Measurements from ENCODE around the gene SNED1.

SNED1 gene

GRCh38 chr2:241065355-241065803, 67.0 kb downstream of the SNED1 start:
- no peak for ATAC-seq (ENCODE audit: insufficient read depth, low read depth)

GRCh38 chr2:241066171-241066892, 67.9 kb downstream of the SNED1 start:
- H4K20me1 ChIP-seq (ENCODE audit: insufficient read depth, low read length), result peaks cover 5% of the 10 kb centered on the region
- H3K9me3 ChIP-seq (ENCODE audit: insufficient read depth, low read length, severe bottlenecking), result no peaks in the 10 kb centered on the region
- ATAC-seq (ENCODE audit: insufficient read depth, low read depth), result no peak
- H3K9ac ChIP-seq (ENCODE audit: low read depth, low read length), result no peak overlapping the region
- no peak overlapping the region for H3K27ac ChIP-seq (ENCODE audit: low read length)
- H3K4me3 ChIP-seq (ENCODE audit: low read depth in 1 of 2, low read length in 2 of 2), result no peak overlapping the region
- DNase-seq, result no peak
- H3K36me3 ChIP-seq (ENCODE audit: insufficient read depth, low read length), result no peaks in the 10 kb centered on the region
- H3K4me2 ChIP-seq (ENCODE audit: insufficient read depth, low read length), result no peak overlapping the region
- TF ChIP-seq CTCF (IDR thresholded peaks at IDR 0.05; ENCODE audit: borderline replicate concordance, extremely low read depth, low read length, poor library complexity, severe bottlenecking), result no peak
- TF ChIP-seq EZH2 (IDR thresholded peaks at IDR 0.05; ENCODE audit: borderline replicate concordance, low read depth, low read length, severe bottlenecking), result no peak
- H3K27me3 ChIP-seq (ENCODE audit: insufficient read depth, low read length, poor library complexity), result no peaks in the 10 kb centered on the region
- H2AFZ ChIP-seq (ENCODE audit: low read depth, low read length), result no peak overlapping the region
- H3K4me1 ChIP-seq (ENCODE audit: insufficient read depth, low read length), result no peaks in the 10 kb centered on the region
- no peaks in the 10 kb centered on the region for H3K79me2 ChIP-seq (ENCODE audit: insufficient read depth, low read length)

More at GRCh38 chr2:241065355-241065803, 67.0 kb downstream of the SNED1 start:
- Histone ChIP-seq H3K79me2 (ENCODE audit: insufficient read depth, low read length) (no peaks in the 10 kb centered on the region), H3K4me3 (ENCODE audit: low read depth in 1 of 2, low read length in 2 of 2) (no peak overlapping the region), H3K9me3 (ENCODE audit: insufficient read depth, low read length, severe bottlenecking) (no peaks in the 10 kb centered on the region), H3K4me2 (ENCODE audit: insufficient read depth, low read length) (no peak overlapping the region), H3K27me3 (ENCODE audit: insufficient read depth, low read length, poor library complexity) (no peaks in the 10 kb centered on the region), H2AFZ (ENCODE audit: low read depth, low read length) (no peak overlapping the region), H4K20me1 (ENCODE audit: insufficient read depth, low read length) (no peaks in the 10 kb centered on the region; the same call in none of the 2 replicates), H3K9ac (ENCODE audit: low read depth, low read length) (no peak overlapping the region), H3K27ac (ENCODE audit: low read length) (no peak overlapping the region), H3K4me1 (ENCODE audit: insufficient read depth, low read length) (no peaks in the 10 kb centered on the region), H3K36me3 (ENCODE audit: insufficient read depth, low read length) (no peaks in the 10 kb centered on the region)
- TF ChIP-seq EZH2 (IDR thresholded peaks at IDR 0.05; ENCODE audit: borderline replicate concordance, low read depth, low read length, severe bottlenecking) (no peak), CTCF (IDR thresholded peaks at IDR 0.05; ENCODE audit: borderline replicate concordance, extremely low read depth, low read length, poor library complexity, severe bottlenecking) (no peak)
- no peak for DNase-seq

GRCh38 chr2:241066893-241067341, 68.5 kb downstream of the SNED1 start:
- Histone ChIP-seq H3K9ac (ENCODE audit: low read depth, low read length) (no peak overlapping the region), H3K4me2 (ENCODE audit: insufficient read depth, low read length) (no peak overlapping the region), H3K4me1 (ENCODE audit: insufficient read depth, low read length) (no peaks in the 10 kb centered on the region), H3K79me2 (ENCODE audit: insufficient read depth, low read length) (no peaks in the 10 kb centered on the region), H3K4me3 (ENCODE audit: low read depth in 1 of 2, low read length in 2 of 2) (no peak overlapping the region), H3K36me3 (ENCODE audit: insufficient read depth, low read length) (no peaks in the 10 kb centered on the region), H3K27ac (ENCODE audit: low read length) (no peak overlapping the region), H3K27me3 (ENCODE audit: insufficient read depth, low read length, poor library complexity) (no peaks in the 10 kb centered on the region), H2AFZ (ENCODE audit: low read depth, low read length) (no peak overlapping the region), H4K20me1 (ENCODE audit: insufficient read depth, low read length) (peaks cover 5% of the 10 kb centered on the region), H3K9me3 (ENCODE audit: insufficient read depth, low read length, severe bottlenecking) (no peaks in the 10 kb centered on the region)
- DNase-seq (no peak), ATAC-seq (ENCODE audit: insufficient read depth, low read depth) (peak; percentile 51; the same call in 2 of the 3 replicates)
- TF ChIP-seq EZH2 (IDR thresholded peaks at IDR 0.05; ENCODE audit: borderline replicate concordance, low read depth, low read length, severe bottlenecking) (no peak), CTCF (IDR thresholded peaks at IDR 0.05; ENCODE audit: borderline replicate concordance, extremely low read depth, low read length, poor library complexity, severe bottlenecking) (no peak)
